Vagina (tissue), 2 donors: ENCODE data around the gene TMEM47. TPM values are rescaled to one million over a fixed set of nuclear protein-coding genes. Genes with fewer than 3 reads are reported as not detected.
A peak's percentile ranks its signal among the peaks of the same experiment; 100 is the strongest.

ENCODE experiments used
- DNase-seq, 2 donors: peaks; one replicate each; pipeline ENCODE4 v3.0.0-alpha.2; 2017; ENCODE audit errors: extremely low spot score in 2 of 2
- H3K27ac ChIP-seq: fragments of 200-600 bp; sonication (generic); one replicate; pipeline ENCODE4 v1.5.1; 2019
- H3K27me3 ChIP-seq: fragments of 200-600 bp; sonication (generic); one replicate; pipeline ENCODE4 v1.5.1; 2019
- H3K36me3 ChIP-seq, 2 donors: fragments of 200-600 bp; sonication (generic); one replicate each; pipeline ENCODE4 v1.5.1; 2017 to 2019
- H3K4me1 ChIP-seq: fragments of 200-600 bp; sonication (generic); one replicate; pipeline ENCODE4 v1.5.1; 2019
- H3K4me3 ChIP-seq, 2 donors: fragments of 200-600 bp; sonication (generic); 1 replicate in 1 of 2; 2 replicates in 1 of 2; pipeline ENCODE4 v1.5.1; 2016 to 2019
- H3K9me3 ChIP-seq: fragments of 200-600 bp; sonication (generic); one replicate; pipeline ENCODE4 v1.5.1; 2019
- POLR2A ChIP-seq, 2 donors: fragments of 450-650 bp; IDR thresholded peaks; one replicate each; pipeline ENCODE4 v1.6.1; 2017; ENCODE audit warnings: antibody characterized with exemption in 2 of 2, mild to moderate bottlenecking in 2 of 2, moderate library complexity in 2 of 2
- POLR2AphosphoS5 ChIP-seq, 2 donors: sonication (generic); formaldehyde crosslinking; IDR thresholded peaks; one replicate each; pipeline ENCODE4 v1.9.0; 2017; ENCODE audit warnings: antibody characterized with exemption in 2 of 2, mild to moderate bottlenecking in 2 of 2, low read depth in 1 of 2; ENCODE audit not compliant: insufficient read depth in 1 of 2
- intact Hi-C: fragments of 100-400 bp; cut with DNase I; formaldehyde crosslinking; loops from one replicate; pipeline ENCODE4 v1.15.1; 2023
- total RNA-seq: library from RNA; depleted of rRNA; stranded (reverse); fragments of >200 nt; gene quantifications from one replicate; pipeline ENCODE4 v1.2.3, GENCODE V29; 2016
- TF ChIP-seq, protein P1 (sequence below), 3 experiments: fragments of 450-650 bp in 2 of 3; fragments of 200-600 bp in 1 of 3; sonication (generic) in 1 of 3; IDR thresholded peaks; one replicate each; pipeline ENCODE4 v1.5.1; 2017 to 2019; ENCODE audit warnings: antibody characterized with exemption in 3 of 3, mild to moderate bottlenecking in 2 of 3, moderate library complexity in 2 of 3

The TMEM47 gene
- total RNA-seq, 1 donor from 2014 or later = 44.7 TPM

GRCh38 chrX:34656467-34656841, 631 bp downstream of the TMEM47 start:
- DNase-seq = no peak
- intact Hi-C loops = no loop called here
- Histone ChIP-seq H3K36me3 (no peaks in the 10 kb centered on the region), H3K4me3 (peak overlapping the region; percentile 53 to 54), H3K27me3 (no peaks in the 10 kb centered on the region), H3K27ac (peak overlapping the region; percentile 85), H3K4me1 (no peaks in the 10 kb centered on the region), H3K9me3 (no peaks in the 10 kb centered on the region)
- TF ChIP-seq POLR2AphosphoS5 (IDR thresholded peaks at IDR 0.05; ENCODE audit: insufficient read depth in 1 of 2, low read depth in 1 of 2) (no peak), POLR2A (IDR thresholded peaks at IDR 0.05) (no peak)
- TF ChIP-seq, protein P1, sequence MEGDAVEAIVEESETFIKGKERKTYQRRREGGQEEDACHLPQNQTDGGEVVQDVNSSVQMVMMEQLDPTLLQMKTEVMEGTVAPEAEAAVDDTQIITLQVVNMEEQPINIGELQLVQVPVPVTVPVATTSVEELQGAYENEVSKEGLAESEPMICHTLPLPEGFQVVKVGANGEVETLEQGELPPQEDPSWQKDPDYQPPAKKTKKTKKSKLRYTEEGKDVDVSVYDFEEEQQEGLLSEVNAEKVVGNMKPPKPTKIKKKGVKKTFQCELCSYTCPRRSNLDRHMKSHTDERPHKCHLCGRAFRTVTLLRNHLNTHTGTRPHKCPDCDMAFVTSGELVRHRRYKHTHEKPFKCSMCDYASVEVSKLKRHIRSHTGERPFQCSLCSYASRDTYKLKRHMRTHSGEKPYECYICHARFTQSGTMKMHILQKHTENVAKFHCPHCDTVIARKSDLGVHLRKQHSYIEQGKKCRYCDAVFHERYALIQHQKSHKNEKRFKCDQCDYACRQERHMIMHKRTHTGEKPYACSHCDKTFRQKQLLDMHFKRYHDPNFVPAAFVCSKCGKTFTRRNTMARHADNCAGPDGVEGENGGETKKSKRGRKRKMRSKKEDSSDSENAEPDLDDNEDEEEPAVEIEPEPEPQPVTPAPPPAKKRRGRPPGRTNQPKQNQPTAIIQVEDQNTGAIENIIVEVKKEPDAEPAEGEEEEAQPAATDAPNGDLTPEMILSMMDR (IDR thresholded peaks at IDR 0.05) = no peak

GRCh38 chrX:34655501-34656455, 1.3 kb downstream of the TMEM47 start:
- no peaks in the 10 kb centered on the region for H3K9me3 ChIP-seq
- TF ChIP-seq POLR2AphosphoS5 (IDR thresholded peaks at IDR 0.05; ENCODE audit: insufficient read depth in 1 of 2, low read depth in 1 of 2) (no peak), POLR2A (IDR thresholded peaks at IDR 0.05) (no peak)
- TF ChIP-seq, protein P1 (IDR thresholded peaks at IDR 0.05) = no peak
- peak overlapping the region; percentile 53 to 54 for H3K4me3 ChIP-seq
- H3K27me3 ChIP-seq = no peaks in the 10 kb centered on the region
- no peaks in the 10 kb centered on the region for H3K4me1 ChIP-seq
- H3K36me3 ChIP-seq = no peaks in the 10 kb centered on the region
- DNase-seq = no peak
- intact Hi-C loops = no loop called here
- peak overlapping the region; percentile 85 for H3K27ac ChIP-seq

- H3K4me1 ChIP-seq = no peaks in the 10 kb centered on the region
- peak overlapping the region; percentile 85 for H3K27ac ChIP-seq
- H3K9me3 ChIP-seq = no peaks in the 10 kb centered on the region
- peak overlapping the region; percentile 20 to 54 for H3K4me3 ChIP-seq
- H3K36me3 ChIP-seq = no peaks in the 10 kb centered on the region
- H3K27me3 ChIP-seq = no peaks in the 10 kb centered on the region
- DNase-seq = no peak
- intact Hi-C loops = no loop called here
- TF ChIP-seq POLR2AphosphoS5 (IDR thresholded peaks at IDR 0.05; ENCODE audit: insufficient read depth in 1 of 2, low read depth in 1 of 2) (no peak), POLR2A (IDR thresholded peaks at IDR 0.05) (no peak)
- TF ChIP-seq, protein P1 (IDR thresholded peaks at IDR 0.05) = no peak
Observed at GRCh38 chrX:34654696-34655490, 2.2 kb downstream of the TMEM47 start.

DNA sequence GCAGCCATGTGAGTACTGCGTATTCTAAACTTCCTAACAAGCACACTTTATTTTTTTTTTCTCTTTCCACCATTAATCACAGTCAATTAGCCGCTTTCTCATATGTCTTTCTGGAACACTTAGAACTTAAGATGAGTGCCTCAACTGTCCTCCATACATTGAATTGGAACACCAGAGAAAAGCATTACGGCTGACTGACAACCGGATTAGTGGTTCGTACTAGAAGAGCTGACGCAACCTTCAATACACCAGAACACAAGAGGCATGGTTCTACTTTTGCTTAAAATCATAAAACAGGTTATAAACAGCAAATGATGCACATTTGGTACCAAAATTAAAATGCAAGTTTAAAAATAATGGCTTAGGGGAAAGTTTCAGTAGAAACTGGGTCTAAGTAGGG, 3.3 kb downstream of the TMEM47 start:
- H3K9me3 ChIP-seq = no peaks in the 10 kb centered on the region
- H3K36me3 ChIP-seq = no peaks in the 10 kb centered on the region
- DNase-seq = no peak
- TF ChIP-seq, protein P1 (IDR thresholded peaks at IDR 0.05) = no peak
- TF ChIP-seq POLR2A (IDR thresholded peaks at IDR 0.05) = no peak
- no peak for TF ChIP-seq POLR2AphosphoS5 (IDR thresholded peaks at IDR 0.05; ENCODE audit: insufficient read depth in 1 of 2, low read depth in 1 of 2)
- H3K4me3 ChIP-seq = peak overlapping the region; percentile 20 to 54
- no peaks in the 10 kb centered on the region for H3K27me3 ChIP-seq
- intact Hi-C loops = no loop called here
- no peaks in the 10 kb centered on the region for H3K4me1 ChIP-seq
- H3K27ac ChIP-seq = no peak overlapping the region
